Thoracic aorta (tissue), 2 donors: ENCODE data around the gene TPSD1. TPM values are rescaled to one million over a fixed set of nuclear protein-coding genes. Genes with fewer than 3 reads are reported as not detected.

Experiments
- ATAC-seq: fragments of 150-250 bp; one replicate; pipeline ENCODE4 v1.8.0; 2017; ENCODE audit warnings: low read depth; ENCODE audit not compliant: insufficient number of reproducible peaks, low FRiP score
- DNase-seq: peaks from one replicate; pipeline ENCODE4 v3.0.0-alpha.2; 2020; ENCODE audit warnings: low spot score
- H3K27ac ChIP-seq, 2 donors: fragments of 200-600 bp; sonication (generic); 1 replicate in 1 of 2; 2 replicates in 1 of 2; pipeline ENCODE4 v1.5.1; 2016; ENCODE audit warnings: mild to moderate bottlenecking in 2 of 2, moderate library complexity in 2 of 2
- H3K27me3 ChIP-seq: fragments of 200-600 bp; sonication (generic); replicated peaks from 2 replicates; pipeline ENCODE4 v1.6.0; 2016; ENCODE audit warnings: mild to moderate bottlenecking; ENCODE audit not compliant: insufficient read depth
- H3K36me3 ChIP-seq: fragments of 200-600 bp; sonication (generic); one replicate; pipeline ENCODE4 v1.5.1; 2016
- H3K4me1 ChIP-seq, 2 donors: fragments of 200-600 bp; sonication (generic); 1 replicate in 1 of 2; 2 replicates in 1 of 2; pipeline versions ENCODE4 v1.5.1 to v1.6.0; 2016; ENCODE audit warnings: low read depth in 2 of 2, mild to moderate bottlenecking in 1 of 2; ENCODE audit not compliant: control insufficient read depth in 1 of 2
- H3K4me3 ChIP-seq: fragments of 200-600 bp; sonication (generic); 2 replicates; pipeline ENCODE4 v1.5.1; 2016; ENCODE audit warnings: mild to moderate bottlenecking
- H3K9me3 ChIP-seq: fragments of 200-600 bp; sonication (generic); 2 replicates; pipeline ENCODE4 v1.5.1; 2016
- CTCF ChIP-seq: fragments of 200-600 bp; sonication (generic); IDR thresholded peaks from one replicate; pipeline ENCODE4 v1.5.1; 2019; ENCODE audit warnings: antibody characterized with exemption
- total RNA-seq, 2 donors: library from RNA; depleted of rRNA; stranded (reverse); fragments of >200 nt; gene quantifications; one replicate each; pipeline versions ENCODE4 v1.1.0 to v1.2.3, GENCODE V29; 2016

The TPSD1 gene
- total RNA-seq, 2 donors from 2014 or later, result 3.1 TPM; not detected in 1

- no peaks in the 10 kb centered on the region for H3K27me3 ChIP-seq
- ATAC-seq, result no peak
- no peak overlapping the region for H3K27ac ChIP-seq
- no peaks in the 10 kb centered on the region for H3K4me1 ChIP-seq
- no peaks in the 10 kb centered on the region for H3K36me3 ChIP-seq
- TF ChIP-seq CTCF, result no peak
- H3K4me3 ChIP-seq, result no peak overlapping the region
- no peaks in the 10 kb centered on the region for H3K9me3 ChIP-seq
- DNase-seq, result no peak
These were observed 5.4 kb downstream of the TPSD1 start for GRCh38 chr16:1261131-1261892.

DNA sequence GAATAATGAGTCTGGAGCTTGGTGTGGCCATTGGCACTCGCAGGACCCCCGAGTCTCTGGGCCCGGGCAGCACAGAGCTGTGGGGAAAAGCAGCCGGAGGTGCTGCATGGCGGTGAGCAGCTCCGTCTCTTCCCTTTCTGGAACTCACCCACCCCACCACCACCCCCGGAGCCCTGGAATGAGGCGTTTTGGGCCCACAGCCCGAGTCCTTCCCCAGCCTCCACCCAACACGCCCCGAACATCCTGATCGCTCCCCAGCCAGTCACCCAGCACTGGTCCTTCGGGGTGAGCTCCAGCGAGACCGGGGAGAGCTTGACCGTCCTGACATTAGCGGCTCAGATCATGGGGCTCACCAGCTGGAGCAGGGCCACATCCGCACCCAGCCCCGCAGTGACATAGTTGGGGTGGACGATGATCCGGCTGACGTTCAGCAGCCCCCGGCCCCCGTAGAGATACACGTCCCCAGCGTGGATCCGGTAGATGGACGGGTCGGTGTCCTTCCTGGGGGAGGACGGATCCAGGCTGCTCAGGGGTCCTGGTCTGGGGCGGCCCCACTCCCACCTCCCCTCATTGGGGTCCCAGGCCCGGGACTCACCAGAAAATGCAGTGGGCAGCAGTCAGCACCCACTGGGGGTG is 6.5 kb downstream of the TPSD1 start:
- ATAC-seq (no peak), DNase-seq (no peak)
- Histone ChIP-seq H3K27me3 (no peaks in the 10 kb centered on the region), H3K27ac (no peak overlapping the region), H3K4me3 (no peak overlapping the region), H3K9me3 (no peaks in the 10 kb centered on the region), H3K36me3 (no peaks in the 10 kb centered on the region), H3K4me1 (no peaks in the 10 kb centered on the region)
- no peak for TF ChIP-seq CTCF

DNA sequence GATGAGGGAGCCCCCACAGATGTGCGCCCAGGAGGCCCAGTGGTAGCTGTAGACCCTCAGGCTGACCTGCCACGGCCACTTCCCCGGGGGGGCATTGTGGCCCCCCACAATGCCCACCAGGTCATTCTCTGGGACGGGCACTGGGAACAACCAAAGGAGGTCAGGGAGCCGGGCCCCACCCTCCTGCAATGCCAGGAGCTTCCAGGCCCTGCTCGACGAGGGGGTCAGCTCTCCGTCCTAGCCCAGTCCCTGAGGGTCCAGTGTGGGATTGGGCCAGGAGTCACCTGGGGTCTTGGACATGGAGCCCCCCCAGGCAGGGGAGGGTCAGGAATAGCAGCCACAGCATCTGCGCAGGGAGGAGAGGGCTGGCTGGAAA is 7.0 kb downstream of the TPSD1 start:
- no peaks in the 10 kb centered on the region for H3K36me3 ChIP-seq
- H3K27me3 ChIP-seq, result no peaks in the 10 kb centered on the region
- no peak overlapping the region for H3K27ac ChIP-seq
- no peak overlapping the region for H3K4me3 ChIP-seq
- DNase-seq (no peak), ATAC-seq (no peak)
- no peak for TF ChIP-seq CTCF
- no peaks in the 10 kb centered on the region for H3K9me3 ChIP-seq
- no peaks in the 10 kb centered on the region for H3K4me1 ChIP-seq

GRCh38 chr16:1263591-1264344 is 7.9 kb downstream of the TPSD1 start:
- ATAC-seq, result no peak
- Histone ChIP-seq H3K36me3 (no peaks in the 10 kb centered on the region), H3K4me1 (no peaks in the 10 kb centered on the region), H3K4me3 (no peak overlapping the region), H3K27ac (no peak overlapping the region), H3K27me3 (no peaks in the 10 kb centered on the region), H3K9me3 (no peaks in the 10 kb centered on the region)
- DNase-seq, result no peak
- no peak for TF ChIP-seq CTCF

DNA sequence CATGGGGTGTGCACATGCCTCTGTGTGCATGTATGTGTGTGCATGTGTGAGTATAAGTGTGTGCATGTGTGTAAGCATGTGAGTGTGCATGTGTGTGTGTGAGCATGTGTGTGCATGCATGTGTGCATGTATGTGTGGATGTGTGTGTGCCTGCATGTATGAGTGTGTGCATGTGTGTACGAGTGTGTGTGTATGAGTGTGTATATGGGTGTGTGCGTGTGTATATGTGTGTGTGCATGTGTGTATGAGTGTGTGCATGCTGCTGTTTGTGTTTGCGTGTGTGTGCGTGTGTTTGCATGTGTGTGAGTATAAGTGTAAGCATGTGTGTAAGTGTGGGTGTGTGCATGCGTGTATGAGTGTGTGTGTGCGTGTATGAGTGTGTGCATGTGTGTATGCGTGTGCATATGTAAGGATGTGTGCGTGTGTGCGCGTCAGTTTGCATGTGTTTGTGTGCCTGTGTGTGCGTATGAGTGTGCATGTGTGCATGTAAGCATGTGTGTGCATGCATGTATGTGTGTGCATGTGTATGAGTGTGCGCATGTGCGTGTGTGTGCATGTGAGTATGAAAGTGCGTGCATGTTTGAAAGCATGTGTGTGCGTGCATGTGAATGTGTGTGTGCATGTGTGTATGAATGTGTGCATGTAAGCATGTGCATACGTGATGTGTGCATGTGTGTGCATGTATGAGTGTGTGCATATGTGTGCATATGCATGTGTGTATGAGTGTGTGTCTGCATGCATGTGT is 8.6 kb downstream of the TPSD1 start:
- Histone ChIP-seq H3K27me3 (no peaks in the 10 kb centered on the region), H3K27ac (no peak overlapping the region), H3K36me3 (no peaks in the 10 kb centered on the region), H3K4me1 (no peaks in the 10 kb centered on the region), H3K4me3 (no peak overlapping the region), H3K9me3 (no peaks in the 10 kb centered on the region)
- DNase-seq (no peak), ATAC-seq (no peak)
- TF ChIP-seq CTCF, result no peak
